ENCODE results near the gene MEGF9.

The MEGF9 gene

GRCh38 chr9:120619751-120620655 is 94.3 kb downstream of the MEGF9 start:
- peak; percentile 72 to 88 (median 82) for DNase-seq
- CTCF ChIA-PET: interaction anchor here (0.6 to 1.1 kb wide), 15 partner anchors 9 to 496 kb away, joined by 3 to 8 read pairs (median 3); no protein-coding TSS in a partner anchor
- H3K9me3 ChIP-seq (ENCODE audit: control extremely low read depth in 1 of 5, control insufficient read depth in 4 of 5, insufficient read depth in 2 of 5, low read depth in 1 of 5, low read length in 4 of 5): no peaks in the 10 kb centered on the region
- H3K27ac ChIP-seq (ENCODE audit: insufficient read depth in 1 of 2, low read depth in 1 of 2, low read length in 2 of 2, poor library complexity in 1 of 2, severe bottlenecking in 2 of 2): peak overlapping the region in 1 of 2 experiments; percentile 19
- POLR2A ChIA-PET: no interaction called here
- no peaks in the 10 kb centered on the region for H3K4me1 ChIP-seq (ENCODE audit: control extremely low read depth in 1 of 4, control insufficient read depth in 4 of 4, insufficient read depth in 4 of 4, low read length in 3 of 4)
- no peaks in the 10 kb centered on the region for H3K27me3 ChIP-seq (replicated peaks in 2 of 5; ENCODE audit: control insufficient read depth in 4 of 5, insufficient read depth in 5 of 5, low read length in 4 of 5)
- peaks cover 0 to 4% (median 2%) of the 10 kb centered on the region in 4 experiments for H3K36me3 ChIP-seq (ENCODE audit: control insufficient read depth in 4 of 4, insufficient read depth in 4 of 4, low read length in 3 of 4)
- no peak overlapping the region for H3K4me3 ChIP-seq (ENCODE audit: control insufficient read depth in 1 of 7, extremely low read depth in 1 of 7, insufficient read depth in 4 of 7, low read depth in 2 of 7, low read length in 6 of 7)
- WGBS (ENCODE audit: insufficient coverage): 89% methylated on average over 1 of the region's 8 CpGs

- no peak for DNase-seq
- ChIA-PET POLR2A (interaction anchor here (0.6 kb wide), 1 partner anchor 15 kb away, joined by 3 read pairs; no protein-coding TSS in a partner anchor), CTCF (interaction anchor here (0.5 to 2.1 kb wide), 7 partner anchors 11 to 342 kb away, joined by 3 to 8 read pairs (median 4); no protein-coding TSS in a partner anchor)
- H3K27ac ChIP-seq (ENCODE audit: insufficient read depth in 1 of 2, low read depth in 1 of 2, low read length in 2 of 2, poor library complexity in 1 of 2, severe bottlenecking in 2 of 2): no peak overlapping the region
- H3K36me3 ChIP-seq (ENCODE audit: control insufficient read depth in 4 of 4, insufficient read depth in 4 of 4, low read length in 3 of 4): peaks cover 0 to 4% (median 2%) of the 10 kb centered on the region in 4 experiments
- H3K4me3 ChIP-seq (ENCODE audit: control insufficient read depth in 1 of 7, extremely low read depth in 1 of 7, insufficient read depth in 4 of 7, low read depth in 2 of 7, low read length in 6 of 7): no peak overlapping the region
- H3K9me3 ChIP-seq (ENCODE audit: control extremely low read depth in 1 of 5, control insufficient read depth in 4 of 5, insufficient read depth in 2 of 5, low read depth in 1 of 5, low read length in 4 of 5): no peaks in the 10 kb centered on the region
- H3K27me3 ChIP-seq (replicated peaks in 2 of 5; ENCODE audit: control insufficient read depth in 4 of 5, insufficient read depth in 5 of 5, low read length in 4 of 5): no peaks in the 10 kb centered on the region
- no peaks in the 10 kb centered on the region for H3K4me1 ChIP-seq (ENCODE audit: control extremely low read depth in 1 of 4, control insufficient read depth in 4 of 4, insufficient read depth in 4 of 4, low read length in 3 of 4)
Observed at GRCh38 chr9:120616966-120617935, 97.0 kb downstream of the MEGF9 start.

- no peak overlapping the region for H3K4me3 ChIP-seq (ENCODE audit: control insufficient read depth in 1 of 7, extremely low read depth in 1 of 7, insufficient read depth in 4 of 7, low read depth in 2 of 7, low read length in 6 of 7)
- H3K9me3 ChIP-seq (ENCODE audit: control extremely low read depth in 1 of 5, control insufficient read depth in 4 of 5, insufficient read depth in 2 of 5, low read depth in 1 of 5, low read length in 4 of 5): no peaks in the 10 kb centered on the region
- WGBS (ENCODE audit: insufficient coverage): no CpG with 5 or more reads among the region's 1 CpG
- DNase-seq: peak; percentile 5 to 19 (median 16)
- no peaks in the 10 kb centered on the region for H3K4me1 ChIP-seq (ENCODE audit: control extremely low read depth in 1 of 4, control insufficient read depth in 4 of 4, insufficient read depth in 4 of 4, low read length in 3 of 4)
- H3K36me3 ChIP-seq (ENCODE audit: control insufficient read depth in 4 of 4, insufficient read depth in 4 of 4, low read length in 3 of 4): peaks cover 0 to 10% (median 3%) of the 10 kb centered on the region in 4 experiments
- no peaks in the 10 kb centered on the region for H3K27me3 ChIP-seq (replicated peaks in 2 of 5; ENCODE audit: control insufficient read depth in 4 of 5, insufficient read depth in 5 of 5, low read length in 4 of 5)
- ChIA-PET CTCF (interaction anchor here (1.1 to 2.5 kb wide), 6 partner anchors 11 to 87 kb away, joined by 3 to 11 read pairs (median 4); no protein-coding TSS in a partner anchor), POLR2A (no interaction called here)
- H3K27ac ChIP-seq (ENCODE audit: insufficient read depth in 1 of 2, low read depth in 1 of 2, low read length in 2 of 2, poor library complexity in 1 of 2, severe bottlenecking in 2 of 2): no peak overlapping the region
Observed at GRCh38 chr9:120612218-120612617, 102.1 kb downstream of the MEGF9 start.

- no peaks in the 10 kb centered on the region for H3K27me3 ChIP-seq (replicated peaks in 2 of 5; ENCODE audit: control insufficient read depth in 4 of 5, insufficient read depth in 5 of 5, low read length in 4 of 5)
- H3K36me3 ChIP-seq (ENCODE audit: control insufficient read depth in 4 of 4, insufficient read depth in 4 of 4, low read length in 3 of 4): peaks cover 0 to 13% (median 4%) of the 10 kb centered on the region in 4 experiments
- no peak overlapping the region for H3K27ac ChIP-seq (ENCODE audit: insufficient read depth in 1 of 2, low read depth in 1 of 2, low read length in 2 of 2, poor library complexity in 1 of 2, severe bottlenecking in 2 of 2)
- DNase-seq: no peak
- ChIA-PET CTCF (interaction anchor here (1.1 to 2.5 kb wide), 7 partner anchors 10 to 87 kb away, joined by 3 to 11 read pairs (median 4); no protein-coding TSS in a partner anchor), POLR2A (no interaction called here)
- H3K9me3 ChIP-seq (ENCODE audit: control extremely low read depth in 1 of 5, control insufficient read depth in 4 of 5, insufficient read depth in 2 of 5, low read depth in 1 of 5, low read length in 4 of 5): no peaks in the 10 kb centered on the region
- WGBS (ENCODE audit: insufficient coverage): no CpG with 5 or more reads among the region's 1 CpG
- no peaks in the 10 kb centered on the region for H3K4me1 ChIP-seq (ENCODE audit: control extremely low read depth in 1 of 4, control insufficient read depth in 4 of 4, insufficient read depth in 4 of 4, low read length in 3 of 4)
- no peak overlapping the region for H3K4me3 ChIP-seq (ENCODE audit: control insufficient read depth in 1 of 7, extremely low read depth in 1 of 7, insufficient read depth in 4 of 7, low read depth in 2 of 7, low read length in 6 of 7)
Observed at GRCh38 chr9:120611690-120612068, 102.6 kb downstream of the MEGF9 start.

GRCh38 chr9:120610975-120611689 is 103.1 kb downstream of the MEGF9 start:
- H3K36me3 ChIP-seq (ENCODE audit: control insufficient read depth in 4 of 4, insufficient read depth in 4 of 4, low read length in 3 of 4): peaks cover 0 to 14% (median 4%) of the 10 kb centered on the region in 4 experiments
- no peak overlapping the region for H3K4me3 ChIP-seq (ENCODE audit: control insufficient read depth in 1 of 7, extremely low read depth in 1 of 7, insufficient read depth in 4 of 7, low read depth in 2 of 7, low read length in 6 of 7)
- no peaks in the 10 kb centered on the region for H3K27me3 ChIP-seq (replicated peaks in 2 of 5; ENCODE audit: control insufficient read depth in 4 of 5, insufficient read depth in 5 of 5, low read length in 4 of 5)
- no peaks in the 10 kb centered on the region for H3K4me1 ChIP-seq (ENCODE audit: control extremely low read depth in 1 of 4, control insufficient read depth in 4 of 4, insufficient read depth in 4 of 4, low read length in 3 of 4)
- DNase-seq: peak; percentile 21 to 48 (median 34)
- no peaks in the 10 kb centered on the region for H3K9me3 ChIP-seq (ENCODE audit: control extremely low read depth in 1 of 5, control insufficient read depth in 4 of 5, insufficient read depth in 2 of 5, low read depth in 1 of 5, low read length in 4 of 5)
- POLR2A ChIA-PET: no interaction called here
- CTCF ChIA-PET: interaction anchor here (0.8 to 2.5 kb wide), 10 partner anchors 9 to 86 kb away, joined by 3 to 11 read pairs (median 4); no protein-coding TSS in a partner anchor
- H3K27ac ChIP-seq (ENCODE audit: insufficient read depth in 1 of 2, low read depth in 1 of 2, low read length in 2 of 2, poor library complexity in 1 of 2, severe bottlenecking in 2 of 2): no peak overlapping the region

- H3K27ac ChIP-seq (ENCODE audit: insufficient read depth in 1 of 2, low read depth in 1 of 2, low read length in 2 of 2, poor library complexity in 1 of 2, severe bottlenecking in 2 of 2): no peak overlapping the region
Observed at GRCh38 chr9:120609636-120610035, 104.6 kb downstream of the MEGF9 start.

More at GRCh38 chr9:120609636-120610035, 104.6 kb downstream of the MEGF9 start:
- peaks cover 0 to 25% (median 7%) of the 10 kb centered on the region in 4 experiments for H3K36me3 ChIP-seq (ENCODE audit: control insufficient read depth in 4 of 4, insufficient read depth in 4 of 4, low read length in 3 of 4)
- ChIA-PET CTCF (interaction anchor here (1.4 to 2.5 kb wide), 4 partner anchors 20 to 79 kb away, joined by 4 to 11 read pairs (median 4); no protein-coding TSS in a partner anchor), POLR2A (no interaction called here)
- H3K27me3 ChIP-seq (replicated peaks in 2 of 5; ENCODE audit: control insufficient read depth in 4 of 5, insufficient read depth in 5 of 5, low read length in 4 of 5): no peaks in the 10 kb centered on the region
- H3K4me1 ChIP-seq (ENCODE audit: control extremely low read depth in 1 of 4, control insufficient read depth in 4 of 4, insufficient read depth in 4 of 4, low read length in 3 of 4): no peaks in the 10 kb centered on the region
- no CpG with 5 or more reads among the region's 2 CpGs for WGBS (ENCODE audit: insufficient coverage)
- H3K9me3 ChIP-seq (ENCODE audit: control extremely low read depth in 1 of 5, control insufficient read depth in 4 of 5, insufficient read depth in 2 of 5, low read depth in 1 of 5, low read length in 4 of 5): no peaks in the 10 kb centered on the region
- no peak overlapping the region for H3K4me3 ChIP-seq (ENCODE audit: control insufficient read depth in 1 of 7, extremely low read depth in 1 of 7, insufficient read depth in 4 of 7, low read depth in 2 of 7, low read length in 6 of 7)
- no peak for DNase-seq

All from common myeloid progenitor, CD34-positive (primary cell).